SK-N-DZ (cell line): ENCODE results near the gene EME2.
"Not testable (repeated sequence)": the region's sequence is repeated elsewhere in the genome, so short reads cannot be mapped to it uniquely, and the experiment has no call there.

ENCODE experiments used
- DNase-seq: peaks from one replicate; pipeline ENCODE4 v3.0.0-alpha.2; 2015; ENCODE audit warnings: low spot score

The EME2 gene

DNA sequence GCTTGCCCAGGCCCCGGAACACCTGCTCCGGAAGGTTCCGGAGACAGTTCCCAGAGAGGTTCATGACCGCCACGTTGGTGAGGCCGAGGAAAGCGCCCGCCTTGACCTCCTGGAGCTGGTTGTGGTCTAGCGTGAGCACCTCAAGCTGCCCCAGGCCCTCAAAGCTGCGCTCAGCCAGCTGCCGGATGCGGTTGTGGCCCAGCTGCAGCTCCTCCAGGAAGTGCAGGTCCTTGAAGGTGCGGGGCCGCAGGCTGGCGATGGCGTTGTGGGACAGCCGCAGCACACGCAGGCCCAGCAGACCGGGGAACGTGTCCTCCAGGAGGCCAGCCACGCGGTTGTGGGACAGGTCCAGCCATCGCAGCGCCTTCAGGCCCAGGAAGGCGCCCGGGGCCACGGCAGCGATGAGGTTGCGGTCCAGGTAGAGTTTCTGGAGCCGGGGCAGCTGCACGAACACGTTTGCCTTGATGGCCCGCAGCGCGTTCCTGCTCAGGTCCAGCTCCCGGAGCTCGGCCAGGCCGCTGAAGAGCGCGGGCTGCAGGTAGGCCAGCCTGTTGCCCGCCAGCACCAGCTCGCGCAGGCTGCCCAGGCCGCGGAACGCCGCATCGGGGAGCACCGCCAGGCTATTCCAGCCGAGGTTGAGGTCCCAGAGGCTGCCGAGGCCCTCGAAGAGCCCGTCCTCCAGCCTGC, 18.8 kb downstream of the EME2 start:
- DNase-seq = no peak

GRCh38 chr16:1791943-1792812, 19.6 kb downstream of the EME2 start:
- no peak for DNase-seq

DNA sequence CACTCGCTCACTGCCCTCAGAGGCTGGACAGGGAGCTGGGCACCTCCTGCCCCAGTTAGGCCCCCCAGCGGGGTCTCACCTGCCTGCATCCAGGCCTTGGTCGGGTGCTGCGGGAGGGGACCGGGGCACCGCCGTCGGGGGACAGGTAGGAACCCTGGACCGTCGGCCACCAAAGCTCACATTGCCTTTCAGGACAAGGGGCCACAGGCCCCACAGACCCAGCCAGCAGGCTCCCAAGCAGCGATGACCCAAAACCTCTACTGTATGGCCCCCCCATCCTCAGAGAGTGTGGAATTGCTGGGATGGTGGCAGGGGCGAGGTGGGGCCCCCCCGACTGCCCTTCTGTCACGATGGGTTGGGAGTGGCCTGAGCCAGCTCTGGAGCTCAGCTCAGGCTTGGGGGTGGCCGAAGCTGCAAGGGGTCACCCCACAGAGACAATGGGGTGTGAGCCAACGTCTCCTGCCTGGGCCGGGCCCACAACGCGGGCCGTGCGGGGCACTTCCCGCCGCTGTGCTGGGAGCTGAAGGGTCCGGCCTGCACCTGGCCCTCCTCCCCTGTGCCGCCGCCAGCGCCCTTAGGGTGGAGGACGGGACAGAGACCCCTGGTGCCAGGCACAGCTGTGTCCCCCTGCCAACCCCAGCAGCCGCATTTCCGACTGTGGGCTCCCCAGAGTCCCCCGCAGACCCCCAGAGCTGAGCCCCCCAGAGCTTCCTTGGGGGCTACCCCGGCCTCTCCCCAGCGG, 20.4 kb downstream of the EME2 start:
- DNase-seq = no peak

DNA sequence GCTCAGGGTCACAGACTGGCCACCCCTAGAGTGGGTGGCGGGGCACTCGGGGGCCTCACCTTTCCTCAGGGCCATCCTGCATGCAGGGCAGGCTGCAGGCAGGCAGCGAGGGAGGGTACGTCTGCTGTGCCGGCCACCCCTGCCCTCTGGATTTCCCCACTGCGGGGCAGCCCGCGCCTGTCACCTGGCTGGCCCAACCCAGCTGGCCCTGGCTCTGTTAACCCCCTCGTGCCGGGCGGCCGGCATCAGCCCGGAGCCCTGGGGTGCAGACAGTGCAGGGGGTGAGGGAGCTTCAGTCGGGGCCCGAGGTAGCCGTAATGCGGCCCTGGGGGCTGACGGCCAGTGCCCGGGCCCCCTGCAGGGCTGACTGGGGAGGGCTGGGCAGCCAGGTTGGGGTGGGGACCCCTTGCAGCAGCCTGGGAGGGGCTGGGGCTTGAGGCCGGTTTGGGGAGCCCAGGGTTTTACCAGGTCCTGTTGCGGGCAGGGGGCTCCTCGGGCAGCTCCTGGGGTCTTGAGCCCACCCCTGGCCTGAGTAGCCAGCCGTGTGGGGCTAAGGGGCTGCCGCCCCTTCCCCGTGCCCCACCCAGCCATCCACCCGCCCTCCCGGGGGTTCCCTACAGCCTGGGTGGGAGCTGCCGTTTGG, 21.1 kb downstream of the EME2 start, which contains the start of gene IGFALS:
Gene IGFALS (minus strand): TSS at position 128 of the 643 bp plus-strand sequence. CDS start 53 bp downstream, at position 75.
- DNase-seq = no peak

GRCh38 chr16:1794221-1794871, 21.7 kb downstream of the EME2 start:
- no peak for DNase-seq

GRCh38 chr16:1794908-1795666, 22.5 kb downstream of the EME2 start:
- DNase-seq = no peak

DNA sequence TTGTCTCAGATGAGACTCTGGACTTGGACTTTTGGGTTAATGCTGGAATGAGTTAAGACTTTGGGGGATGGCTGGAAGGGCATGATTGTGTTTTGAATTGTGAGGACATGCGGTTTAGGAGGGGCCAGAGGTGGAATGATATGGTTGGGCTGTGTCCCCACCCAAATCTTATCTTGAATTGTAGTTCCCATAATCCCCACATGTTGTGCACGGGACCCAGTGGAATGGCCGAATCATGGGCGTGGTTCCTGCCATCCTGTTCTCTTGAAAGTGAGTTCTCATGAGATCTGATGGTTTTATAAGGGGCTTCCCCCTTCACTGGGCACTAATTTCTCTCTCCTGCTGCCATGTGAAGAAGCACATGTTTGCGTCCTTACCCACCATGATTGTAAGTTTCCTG, 26.7 kb downstream of the EME2 start:
- not testable (repeated sequence) for DNase-seq

DNA sequence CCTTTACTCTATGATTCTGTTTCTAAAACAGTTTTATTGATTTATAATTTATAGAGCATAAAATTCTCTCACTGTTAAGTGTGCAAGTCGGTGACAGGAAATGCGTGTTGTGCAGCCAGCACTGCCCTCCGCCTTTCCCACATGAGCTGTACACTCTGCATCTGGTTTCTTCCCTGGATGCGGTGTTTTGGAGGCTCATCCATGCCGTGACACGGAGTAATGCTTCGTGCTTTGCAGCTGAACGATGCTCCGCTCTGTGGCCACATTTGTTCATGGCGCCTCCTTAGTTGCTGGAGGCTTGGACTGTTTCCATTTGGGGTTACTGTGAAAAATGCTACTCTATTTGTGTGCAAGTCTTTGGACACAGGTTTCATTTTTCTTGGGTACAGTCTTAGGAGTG, 28.1 kb downstream of the EME2 start:
- no peak for DNase-seq

DNA sequence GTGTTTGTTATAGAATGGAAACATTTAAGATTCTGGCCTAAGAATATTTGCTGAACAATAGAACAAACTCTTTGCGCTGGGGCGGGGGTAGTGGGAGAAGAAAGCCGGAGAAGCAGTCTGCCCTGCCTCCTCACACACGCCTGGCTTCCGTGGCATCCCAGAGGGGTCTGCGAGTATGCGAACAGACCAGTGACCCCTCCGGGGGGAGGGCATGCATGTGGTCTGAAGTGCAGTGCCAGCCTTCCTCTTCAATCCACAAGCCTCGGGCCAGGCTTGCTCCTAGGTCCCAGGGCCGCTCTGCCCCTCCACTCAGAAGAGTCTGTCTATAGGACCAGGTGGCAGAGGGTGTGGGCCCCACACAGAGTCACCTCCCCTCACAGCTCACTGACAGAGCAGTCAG, 35.0 kb downstream of the EME2 start:
- no peak for DNase-seq

DNA sequence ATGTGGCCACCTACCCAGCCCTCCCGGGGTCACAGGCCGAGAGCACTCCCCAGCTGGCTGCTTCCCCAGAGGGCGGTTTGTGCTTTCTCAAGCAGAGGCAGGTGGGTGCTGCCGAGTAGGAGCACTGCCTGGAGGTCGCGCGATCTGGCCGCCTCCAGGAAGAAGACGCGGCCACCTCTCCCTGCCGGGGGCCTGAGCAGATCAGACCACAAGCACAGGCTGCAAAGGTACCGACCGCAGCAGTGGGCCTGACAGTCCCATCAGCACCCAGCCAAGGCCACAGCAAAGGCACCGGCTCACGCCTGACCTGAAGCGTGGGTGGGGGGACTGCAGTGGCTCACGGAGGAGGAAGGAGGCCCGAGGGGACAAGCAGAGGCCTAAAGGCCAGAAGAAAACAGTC, 36.1 kb downstream of the EME2 start:
- DNase-seq = no peak

GRCh38 chr16:1809281-1809801, 36.7 kb downstream of the EME2 start:
- DNase-seq = no peak

DNA sequence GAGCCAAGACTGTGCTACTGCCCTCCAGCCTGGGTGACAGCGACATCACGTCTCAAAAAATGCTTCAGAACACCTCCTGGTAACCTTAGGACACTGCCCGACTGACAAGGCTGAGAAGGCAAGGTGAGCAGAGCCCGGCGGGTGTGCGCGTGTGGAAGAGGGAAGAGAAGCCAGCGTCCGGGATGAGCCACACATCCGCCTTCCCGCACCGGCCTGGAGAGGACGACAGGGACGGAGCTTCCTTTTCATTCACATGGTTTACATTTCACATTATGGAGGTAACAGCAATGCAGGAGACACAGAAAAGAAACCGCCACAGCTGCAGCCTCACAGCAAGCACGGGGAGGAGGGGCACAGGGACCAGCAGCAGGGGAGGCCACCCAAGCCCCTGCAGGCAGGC, 37.5 kb downstream of the EME2 start:
- DNase-seq = no peak

DNA sequence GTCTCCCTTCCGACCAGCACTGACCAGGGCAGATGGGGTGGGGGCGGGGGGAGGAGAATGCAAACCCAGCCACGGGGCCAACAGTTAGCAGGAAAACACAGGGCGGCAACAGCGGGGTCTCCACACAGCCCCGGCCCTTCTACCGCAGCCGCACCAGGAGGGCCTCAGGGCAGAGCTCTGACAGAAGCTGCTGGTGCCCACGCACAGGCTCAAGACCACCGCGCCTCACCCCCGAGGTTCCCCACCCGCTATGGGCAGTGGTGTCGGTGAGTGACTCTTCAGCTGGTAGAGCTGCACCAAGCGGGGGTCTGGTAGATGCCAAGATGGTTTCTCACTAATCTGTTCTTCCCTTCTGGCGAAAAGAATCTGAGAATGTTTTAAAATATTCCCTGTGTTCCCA, 37.9 kb downstream of the EME2 start:
- no peak for DNase-seq

- peak; percentile 50 for DNase-seq
Measured at GRCh38 chr16:1812732-1813163, 40.1 kb downstream of the EME2 start.

DNA sequence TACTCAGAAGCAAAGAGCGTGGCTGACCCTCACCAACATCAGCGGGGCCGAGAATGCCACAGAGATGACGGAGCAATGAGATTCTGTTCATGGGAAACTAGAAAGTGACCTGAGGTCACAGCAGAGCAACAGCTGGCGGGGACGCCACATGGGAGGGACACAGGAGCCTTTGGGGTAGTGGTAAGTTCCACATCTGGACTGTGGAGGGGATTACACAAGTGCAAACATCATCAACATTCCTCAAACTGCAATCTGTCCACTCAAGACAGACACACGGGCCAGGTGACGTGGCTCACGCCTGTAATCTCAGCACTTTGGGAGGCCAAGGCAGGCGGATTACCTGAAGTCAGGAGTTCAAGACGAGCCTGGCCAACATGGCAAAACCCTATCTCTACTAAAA, 42.9 kb downstream of the EME2 start:
- no peak for DNase-seq

DNA sequence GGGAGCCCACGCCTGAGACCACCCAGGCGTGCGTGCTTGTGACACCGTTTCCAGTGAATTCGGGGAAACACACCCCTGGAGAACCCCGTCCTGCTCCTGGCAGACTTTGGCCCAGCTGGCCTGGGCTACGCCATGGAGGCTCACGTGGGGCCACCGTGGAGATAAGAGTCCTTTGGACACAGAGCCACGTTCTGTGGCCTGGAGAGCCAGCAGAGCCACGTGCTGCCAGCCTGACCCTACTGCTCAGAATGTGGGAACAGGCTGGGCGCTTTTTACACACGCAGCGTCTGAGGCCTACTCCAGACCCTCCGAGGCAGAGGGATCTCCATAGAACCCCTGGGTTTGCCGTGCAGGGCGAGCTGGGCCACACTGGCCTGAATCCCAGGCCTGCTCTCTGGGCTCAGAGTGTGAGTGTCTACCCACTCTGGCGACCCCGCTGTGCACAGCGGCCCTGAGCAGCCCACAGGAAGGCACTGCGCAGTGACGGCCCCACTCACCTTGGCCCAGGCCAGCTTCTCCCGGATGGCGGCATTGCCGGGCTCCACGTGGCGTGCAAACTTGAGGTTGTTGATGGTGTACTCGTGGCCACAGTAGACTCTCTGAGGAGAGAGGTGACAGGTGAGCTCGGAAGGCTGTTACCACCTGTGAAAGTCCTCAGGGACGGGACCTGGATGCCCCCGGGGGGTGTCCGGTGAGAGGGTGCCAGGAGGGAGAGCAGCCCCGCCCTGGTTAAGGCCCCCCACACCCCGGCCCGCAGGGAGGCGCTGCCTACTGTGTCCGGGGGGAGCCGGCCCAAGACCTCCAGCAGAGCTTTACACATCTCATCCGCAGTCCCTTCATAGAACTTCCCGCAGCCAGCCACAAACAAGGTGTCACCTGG, 44.0 kb downstream of the EME2 start:
- DNase-seq = no peak

DNA sequence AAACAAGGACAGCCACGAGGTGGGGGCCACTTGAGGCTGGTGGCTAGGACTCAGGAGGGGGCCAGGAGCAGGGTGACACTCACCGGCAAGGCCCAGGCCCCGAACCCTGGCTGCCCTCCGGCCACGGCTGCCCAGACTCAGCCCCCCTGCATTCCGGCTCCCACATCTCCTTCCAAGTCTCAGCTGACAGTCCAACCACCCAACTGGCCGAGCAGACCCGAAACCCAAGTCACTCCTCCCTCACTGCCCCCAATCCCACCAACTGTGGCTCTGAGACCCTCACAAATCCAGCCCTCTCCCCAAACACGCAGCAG, 44.6 kb downstream of the EME2 start:
- DNase-seq = no peak

- DNase-seq = no peak
Measured at GRCh38 chr16:1817716-1818115, 45.1 kb downstream of the EME2 start.

DNA sequence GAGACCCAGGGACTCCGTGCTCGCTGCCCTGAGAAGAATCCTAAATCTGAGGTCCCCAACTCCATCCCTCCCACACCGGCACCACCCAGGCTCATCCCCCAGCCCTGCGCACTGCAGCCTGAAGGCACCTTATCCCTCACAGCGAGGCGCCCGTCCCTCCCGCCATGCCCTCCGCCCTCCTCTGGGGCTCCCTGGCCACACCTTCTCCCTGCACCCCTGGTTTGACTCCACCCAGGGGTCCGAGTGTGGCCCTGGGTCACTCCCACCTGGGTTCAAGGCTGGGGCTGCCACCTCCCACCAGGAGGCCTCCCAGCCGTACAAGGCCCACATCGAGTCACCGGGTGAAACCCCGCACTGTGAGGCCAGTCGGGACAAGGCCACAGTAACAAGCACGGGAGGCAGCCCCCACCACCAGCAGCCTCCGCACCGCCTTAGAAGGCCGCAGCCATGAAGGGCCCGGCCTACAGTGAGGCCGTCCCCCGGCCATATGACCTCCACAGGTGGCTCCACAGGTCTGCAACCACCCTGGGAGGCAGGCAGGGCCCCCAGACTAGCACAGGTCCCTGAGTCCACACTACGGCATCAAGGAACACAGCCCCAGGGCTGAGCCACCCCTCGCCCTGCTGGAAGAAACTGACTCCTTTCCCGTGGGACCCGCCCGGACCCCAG, 45.7 kb downstream of the EME2 start:
- DNase-seq = no peak
